ENCODE results near the gene PRR14. TPM values are rescaled to one million over a fixed set of nuclear protein-coding genes. Genes with fewer than 3 reads are reported as not detected.

PRR14 gene
- total RNA-seq, 2 experiments from 2014 or later = 90.1 to 93.3 TPM

Other genes starting within 250 kb of the PRR14 start
- gene ZNF771, start 243.4 kb upstream of the PRR14 start, total RNA-seq = 1 to 10 TPM; 4.2 to 5.2 TPM
- gene DCTPP1, start 220.9 kb upstream of the PRR14 start, total RNA-seq = 100 to 1,000 TPM; 181 to 183 TPM
- gene SEPHS2, start 205.1 kb upstream of the PRR14 start, total RNA-seq = 10 to 100 TPM; 80.1 to 80.6 TPM
- 100 to 1,000 TPM; 233 to 235 TPM for gene ITGAL, start 178.2 kb upstream of the PRR14 start, total RNA-seq
- 10 to 100 TPM; 11.4 to 11.8 TPM for gene ZNF768, start 124.4 kb upstream of the PRR14 start, total RNA-seq
- gene ZNF747, start 116.1 kb upstream of the PRR14 start, total RNA-seq = 10 to 100 TPM; 10.9 to 11.2 TPM
- gene ZNF764, start 92.6 kb upstream of the PRR14 start, total RNA-seq = 10 to 100 TPM; 11.9 to 12.1 TPM
- gene ZNF688, start 79.2 kb upstream of the PRR14 start, total RNA-seq = 1 to 10 TPM; 7.1 to 7.6 TPM
- gene ZNF785, start 65.3 kb upstream of the PRR14 start, total RNA-seq = 1 to 10 TPM; 6.4 to 7.8 TPM
- gene ZNF689, start 40.6 kb upstream of the PRR14 start, total RNA-seq = 10 to 100 TPM; 14.8 to 15.5 TPM
- 10 to 100 TPM; 92.8 to 94.5 TPM for gene FBRS, start 7.5 kb downstream of the PRR14 start, total RNA-seq
- 10 to 100 TPM; 66.1 to 72.6 TPM for gene SRCAP, start 48.2 kb downstream of the PRR14 start, total RNA-seq
- 10 to 100 TPM; 31.1 to 32.0 TPM for gene PHKG2, start 97.5 kb downstream of the PRR14 start, total RNA-seq
- 1 to 10 TPM; 3.7 to 6.4 TPM for gene CFAP119, start 111.1 kb downstream of the PRR14 start, total RNA-seq
- 100 to 1,000 TPM in 1 of 2 experiments, 10 to 100 TPM in 1; 95.2 to 107 TPM for gene RNF40, start 111.4 kb downstream of the PRR14 start, total RNA-seq
- gene ZNF629, start 136.2 kb downstream of the PRR14 start, total RNA-seq = 1 to 10 TPM; 5.4 to 5.5 TPM
- 10 to 100 TPM; 20.8 to 22.0 TPM for gene BCL7C, start 243.1 kb downstream of the PRR14 start, total RNA-seq
- gene CTF1, start 245.7 kb downstream of the PRR14 start, total RNA-seq = under 1 TPM; 0.16 to 0.38 TPM